GM10248 (cell line): Measurements from ENCODE around the gene KSR1.
"Not testable (repeated sequence)": the region's sequence is repeated elsewhere in the genome, so short reads cannot be mapped to it uniquely, and the experiment has no call there.

Source experiments
- CTCF ChIA-PET: fragments of 300-600 bp; sonication (Branson Sonifier 250); formaldehyde crosslinking; extraction: SDS; loops from one replicate; lab custom pipeline; 2021; ENCODE audit warnings: antibody characterized with exemption; lab: Yijun Ruan, JAX
- POLR2A ChIA-PET: fragments of 350-650 bp; sonication (Branson Sonifier 250); formaldehyde crosslinking; extraction: SDS; loops from one replicate; lab custom pipeline; 2020; ENCODE audit warnings: antibody characterized with exemption; lab: Yijun Ruan, JAX
- DNase-seq: peaks from one replicate; pipeline ENCODE4 v3.0.0; 2012; ENCODE audit errors: extremely low spot score
- CTCF ChIP-seq: IDR thresholded peaks from 2 replicates; pipeline ENCODE4 v1.5.1; 2012; ENCODE audit warnings: mild to moderate bottlenecking, low read depth; ENCODE audit errors: extremely low read depth, missing control alignments, control extremely low read depth

Gene KSR1

GRCh38 chr17:27644586-27644985, 188.3 kb downstream of the KSR1 start:
- TF ChIP-seq CTCF, result no peak
- CTCF ChIA-PET, result interaction anchor here (0.6 to 14.1 kb wide), 5 partner anchors 8 to 207 kb away, joined by 3 to 331 read pairs (median 3); no protein-coding TSS in a partner anchor
- POLR2A ChIA-PET, result no interaction called here
- DNase-seq, result no peak

- POLR2A ChIA-PET, DNase-seq: not testable (repeated sequence)
- CTCF ChIA-PET, result interaction anchor here (0.9 to 14.1 kb wide), 5 partner anchors 13 to 410 kb away, joined by 3 to 331 read pairs (median 5); no protein-coding TSS in a partner anchor
Measured at GRCh38 chr17:27645621-27646020, 189.4 kb downstream of the KSR1 start.

GRCh38 chr17:27646232-27646631, 190.0 kb downstream of the KSR1 start:
- no peak for DNase-seq
- ChIA-PET CTCF (interaction anchor here (0.9 to 14.1 kb wide), 6 partner anchors 13 to 410 kb away, joined by 3 to 331 read pairs (median 4); no protein-coding TSS in a partner anchor), POLR2A (no interaction called here)
- no peak for TF ChIP-seq CTCF

- TF ChIP-seq CTCF, result no peak
- ChIA-PET CTCF (interaction anchor here (1.1 to 14.1 kb wide), 8 partner anchors 10 to 412 kb away, joined by 3 to 331 read pairs (median 6); partner anchors contain the start of gene LGALS9), POLR2A (no interaction called here)
- no peak for DNase-seq
Measured at GRCh38 chr17:27647765-27648164, 191.5 kb downstream of the KSR1 start.

- CTCF ChIA-PET, result interaction anchor here (2.4 to 14.1 kb wide), 4 partner anchors 9 to 413 kb away, joined by 6 to 331 read pairs (median 56); partner anchors contain the start of gene LGALS9
- DNase-seq, POLR2A ChIA-PET: not testable (repeated sequence)
Measured at GRCh38 chr17:27649111-27649571, 192.9 kb downstream of the KSR1 start.

GRCh38 chr17:27649929-27650328, 193.7 kb downstream of the KSR1 start:
- DNase-seq, result no peak
- POLR2A ChIA-PET, result no interaction called here
- CTCF ChIA-PET, result interaction anchor here (1.1 to 14.1 kb wide), 14 partner anchors 10 to 414 kb away, joined by 3 to 331 read pairs (median 10); partner anchors contain the start of gene LGALS9
- TF ChIP-seq CTCF, result no peak

GRCh38 chr17:27650836-27651235, 194.6 kb downstream of the KSR1 start:
- ChIA-PET CTCF (interaction anchor here (0.8 to 14.1 kb wide), 37 partner anchors 9 to 460 kb away, joined by 3 to 331 read pairs (median 5); partner anchors contain the start of gene LGALS9), POLR2A (no interaction called here)
- TF ChIP-seq CTCF, result no peak
- no peak for DNase-seq
